ENCODE results near the gene ENTREP1.

The ENTREP1 gene

GRCh38 chr9:69331444-69331843 lies 6.4 kb downstream of the ENTREP1 start:
- Histone ChIP-seq H3K79me2 (ENCODE audit: insufficient read depth, low read length) (no peaks in the 10 kb centered on the region), H3K9ac (ENCODE audit: low read length) (no peak overlapping the region), H3K4me2 (ENCODE audit: low read depth, low read length, poor library complexity, severe bottlenecking) (no peak overlapping the region), H3K9me3 (ENCODE audit: insufficient read depth, low read length) (no peaks in the 10 kb centered on the region), H3K9me2 (replicated peaks; ENCODE audit: insufficient read depth, low read length) (no peaks in the 10 kb centered on the region), H3K36me3 (ENCODE audit: low read length) (no peaks in the 10 kb centered on the region), H2AFZ (ENCODE audit: low read depth, low read length, severe bottlenecking) (no peak overlapping the region), H3K27ac (ENCODE audit: low read depth, low read length) (no peak overlapping the region), H3K27me3 (ENCODE audit: low read length) (no peaks in the 10 kb centered on the region), H3F3A (ENCODE audit: insufficient read depth) (no peaks in the 10 kb centered on the region), H3K4me3 (ENCODE audit: insufficient read depth, low read length, poor library complexity, severe bottlenecking) (no peak overlapping the region), H4K20me1 (ENCODE audit: low read depth, low read length) (no peaks in the 10 kb centered on the region)
- TF ChIP-seq EZH2phosphoT487 (conservative IDR thresholded peaks at IDR 0.05; ENCODE audit: low read length), result no peak
- TF ChIP-seq, protein P1, sequence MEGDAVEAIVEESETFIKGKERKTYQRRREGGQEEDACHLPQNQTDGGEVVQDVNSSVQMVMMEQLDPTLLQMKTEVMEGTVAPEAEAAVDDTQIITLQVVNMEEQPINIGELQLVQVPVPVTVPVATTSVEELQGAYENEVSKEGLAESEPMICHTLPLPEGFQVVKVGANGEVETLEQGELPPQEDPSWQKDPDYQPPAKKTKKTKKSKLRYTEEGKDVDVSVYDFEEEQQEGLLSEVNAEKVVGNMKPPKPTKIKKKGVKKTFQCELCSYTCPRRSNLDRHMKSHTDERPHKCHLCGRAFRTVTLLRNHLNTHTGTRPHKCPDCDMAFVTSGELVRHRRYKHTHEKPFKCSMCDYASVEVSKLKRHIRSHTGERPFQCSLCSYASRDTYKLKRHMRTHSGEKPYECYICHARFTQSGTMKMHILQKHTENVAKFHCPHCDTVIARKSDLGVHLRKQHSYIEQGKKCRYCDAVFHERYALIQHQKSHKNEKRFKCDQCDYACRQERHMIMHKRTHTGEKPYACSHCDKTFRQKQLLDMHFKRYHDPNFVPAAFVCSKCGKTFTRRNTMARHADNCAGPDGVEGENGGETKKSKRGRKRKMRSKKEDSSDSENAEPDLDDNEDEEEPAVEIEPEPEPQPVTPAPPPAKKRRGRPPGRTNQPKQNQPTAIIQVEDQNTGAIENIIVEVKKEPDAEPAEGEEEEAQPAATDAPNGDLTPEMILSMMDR (IDR thresholded peaks at IDR 0.05; ENCODE audit: insufficient read depth, low read length, poor library complexity, severe bottlenecking), result no peak

- H2AFZ ChIP-seq (ENCODE audit: low read depth, low read length, severe bottlenecking), result no peak overlapping the region
- H3K9me2 ChIP-seq (replicated peaks; ENCODE audit: insufficient read depth, low read length), result no peaks in the 10 kb centered on the region
Measured at GRCh38 chr9:69332067-69332685, 7.2 kb downstream of the ENTREP1 start.

DNA sequence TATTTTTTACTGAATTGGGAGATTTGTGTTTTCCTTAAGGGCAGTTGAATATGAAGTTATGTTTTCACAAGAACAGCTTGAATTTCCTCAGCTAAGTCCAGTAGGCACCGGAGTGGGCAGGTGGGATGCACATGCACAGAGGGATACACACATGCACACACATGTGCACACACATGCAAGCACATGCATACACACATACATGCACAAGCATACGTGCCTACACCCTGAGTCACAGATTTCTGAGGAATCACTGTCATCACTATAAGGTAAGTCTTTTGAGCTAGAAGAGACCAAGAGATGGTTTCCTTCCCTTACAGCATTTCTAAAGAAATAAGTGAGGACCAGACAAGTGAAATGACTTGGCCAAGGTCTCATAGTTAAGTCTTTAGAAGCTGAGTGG lies 8.7 kb downstream of the ENTREP1 start:
- Histone ChIP-seq H2AFZ (ENCODE audit: low read depth, low read length, severe bottlenecking) (no peak overlapping the region), H3K9me3 (ENCODE audit: insufficient read depth, low read length) (no peaks in the 10 kb centered on the region), H3K4me2 (ENCODE audit: low read depth, low read length, poor library complexity, severe bottlenecking) (no peak overlapping the region), H3K36me3 (ENCODE audit: low read length) (no peaks in the 10 kb centered on the region), H3K27me3 (ENCODE audit: low read length) (no peaks in the 10 kb centered on the region), H3K27ac (ENCODE audit: low read depth, low read length) (no peak overlapping the region), H3K79me2 (ENCODE audit: insufficient read depth, low read length) (no peaks in the 10 kb centered on the region), H4K20me1 (ENCODE audit: low read depth, low read length) (no peaks in the 10 kb centered on the region), H3K4me3 (ENCODE audit: insufficient read depth, low read length, poor library complexity, severe bottlenecking) (no peak overlapping the region), H3F3A (ENCODE audit: insufficient read depth) (no peaks in the 10 kb centered on the region), H3K9ac (ENCODE audit: low read length) (no peak overlapping the region), H3K9me2 (replicated peaks; ENCODE audit: insufficient read depth, low read length) (no peaks in the 10 kb centered on the region)
- TF ChIP-seq EZH2phosphoT487 (conservative IDR thresholded peaks at IDR 0.05; ENCODE audit: low read length), result no peak
- TF ChIP-seq, protein P1 (IDR thresholded peaks at IDR 0.05; ENCODE audit: insufficient read depth, low read length, poor library complexity, severe bottlenecking), result no peak

More at GRCh38 chr9:69332067-69332685, 7.2 kb downstream of the ENTREP1 start:
- Histone ChIP-seq H3K4me2 (ENCODE audit: low read depth, low read length, poor library complexity, severe bottlenecking) (no peak overlapping the region), H3K9ac (ENCODE audit: low read length) (no peak overlapping the region), H3K4me3 (ENCODE audit: insufficient read depth, low read length, poor library complexity, severe bottlenecking) (no peak overlapping the region), H4K20me1 (ENCODE audit: low read depth, low read length) (no peaks in the 10 kb centered on the region), H3K36me3 (ENCODE audit: low read length) (no peaks in the 10 kb centered on the region), H3K27ac (ENCODE audit: low read depth, low read length) (no peak overlapping the region), H3K9me3 (ENCODE audit: insufficient read depth, low read length) (no peaks in the 10 kb centered on the region), H3K27me3 (ENCODE audit: low read length) (no peaks in the 10 kb centered on the region), H3F3A (ENCODE audit: insufficient read depth) (no peaks in the 10 kb centered on the region), H3K79me2 (ENCODE audit: insufficient read depth, low read length) (no peaks in the 10 kb centered on the region)
- TF ChIP-seq, protein P1 (IDR thresholded peaks at IDR 0.05; ENCODE audit: insufficient read depth, low read length, poor library complexity, severe bottlenecking), result no peak
- no peak for TF ChIP-seq EZH2phosphoT487 (conservative IDR thresholded peaks at IDR 0.05; ENCODE audit: low read length)
